Fibroblast of the aortic adventitia (primary cell): ENCODE measurements around the gene DUS3L. TPM values are rescaled to one million over a fixed set of nuclear protein-coding genes. Genes with fewer than 3 reads are reported as not detected.

Source experiments
- DNase-seq: peaks from one replicate; pipeline ENCODE4 v3.0.0-alpha.2; 2010; ENCODE audit warnings: low read depth
- H3K4me3 ChIP-seq: 2 replicates; pipeline ENCODE4 v1.5.1; 2011; ENCODE audit warnings: low read depth, mild to moderate bottlenecking, control low read depth, low read length, moderate library complexity
- CTCF ChIP-seq: IDR thresholded peaks from 2 replicates; pipeline ENCODE4 v1.5.1; 2011; ENCODE audit warnings: mild to moderate bottlenecking, low read length, control low read depth, inconsistent platforms; ENCODE audit not compliant: insufficient read depth
- total RNA-seq: library from RNA; depleted of rRNA; stranded (reverse); fragments of >200 nt; gene quantifications from 2 replicates; pipeline ENCODE4 v1.2.3, GENCODE V29; 2012; ENCODE audit warnings: low replicate concordance

The DUS3L gene
- total RNA-seq, result 16.9 and 82.9 TPM in 2 replicates

- peak; percentile 98 for DNase-seq
- TF ChIP-seq CTCF, result no peak
- peak within 1 kb of the TSS; percentile 90 for H3K4me3 ChIP-seq
Measured at GRCh38 chr19:5790559-5791520, at the start of gene DUS3L. Gene DUS3L (minus strand): TSS chr19:5791163. CDS start chr19:5791141, 22 bp downstream.

GRCh38 chr19:5839065-5840017, 48.4 kb upstream of the DUS3L start, which contains the start of gene FUT6:
Gene FUT6 (minus strand): TSS chr19:5839702. CDS start chr19:5832567, 7,135 bp downstream.
- no peak for DNase-seq
- TF ChIP-seq CTCF, result no peak

GRCh38 chr19:5838353-5839064, 47.5 kb upstream of the DUS3L start:
- TF ChIP-seq CTCF, result no peak
- no peak overlapping the region for H3K4me3 ChIP-seq
- no peak for DNase-seq

More at GRCh38 chr19:5839065-5840017, 48.4 kb upstream of the DUS3L start, which contains the start of gene FUT6:
- H3K4me3 ChIP-seq, result no peak within 1 kb of the TSS

GRCh38 chr19:5837761-5838352, 46.9 kb upstream of the DUS3L start:
- H3K4me3 ChIP-seq, result no peak overlapping the region
- TF ChIP-seq CTCF, result no peak
- no peak for DNase-seq

GRCh38 chr19:5832527-5833216, 41.7 kb upstream of the DUS3L start:
- H3K4me3 ChIP-seq, result no peak overlapping the region
- no peak for DNase-seq
- no peak for TF ChIP-seq CTCF
